Caco-2 (cell line): ENCODE measurements around the gene CRYBG1. TPM values are rescaled to one million over a fixed set of nuclear protein-coding genes. Genes with fewer than 3 reads are reported as not detected.

Experiments
- BruUV-seq: library from RNA; stranded (reverse); fragments of 400-500 nt; replicated peaks from 2 replicates; lab custom pipeline; 2021; lab: Mats Ljungman, UMichigan
- CTCF ChIA-PET: fragments of 300-600 bp; sonication (Branson Sonifier 250); formaldehyde crosslinking; loops from one replicate; lab custom pipeline; 2022; ENCODE audit warnings: antibody characterized with exemption; lab: Charles Lee
- POLR2A ChIA-PET: fragments of 300-600 bp; sonication (Branson Sonifier 250); formaldehyde crosslinking; loops from one replicate; lab custom pipeline; 2022; ENCODE audit warnings: antibody characterized with exemption; lab: Charles Lee
- DNase-seq, 2 experiments: peaks; one replicate each; pipeline versions ENCODE4 v3.0.0 to v3.0.0-alpha.2; 2020 to 2022
- H3K27me3 ChIP-seq: replicated peaks from 2 replicates; pipeline ENCODE4 v1.6.0; 2011; ENCODE audit warnings: low read length; ENCODE audit not compliant: control insufficient read depth, insufficient read depth
- H3K36me3 ChIP-seq: 2 replicates; pipeline ENCODE4 v1.5.1; 2011; ENCODE audit warnings: low read length; ENCODE audit not compliant: control insufficient read depth, insufficient read depth
- H3K4me1 ChIP-seq: fragments of 250-450 bp; sonication (Bioruptor Pico); 2 replicates; pipeline ENCODE4 v1.5.1; 2020; ENCODE audit warnings: mild to moderate bottlenecking
- H3K4me3 ChIP-seq: 2 replicates; pipeline ENCODE4 v1.5.1; 2011; ENCODE audit warnings: low read depth, mild to moderate bottlenecking, control low read depth, low read length
- H3K9me3 ChIP-seq: fragments of 250-450 bp; sonication (Bioruptor Pico); 2 replicates; pipeline ENCODE4 v1.5.1; 2020; ENCODE audit warnings: mild to moderate bottlenecking, moderate library complexity
- H3K27ac Mint-ChIP-seq: one replicate; pipeline ENCODE4 v1.8.0; 2022; ENCODE audit warnings: mixed read lengths; ENCODE audit not compliant: unreplicated experiment
- H3K27me3 Mint-ChIP-seq: one replicate; pipeline ENCODE4 v1.8.0; 2022; ENCODE audit warnings: mixed read lengths; ENCODE audit not compliant: insufficient read depth, unreplicated experiment
- H3K36me3 Mint-ChIP-seq: one replicate; pipeline ENCODE4 v1.8.0; 2022; ENCODE audit warnings: mild to moderate bottlenecking, mixed read lengths; ENCODE audit not compliant: insufficient read depth, unreplicated experiment
- H3K4me1 Mint-ChIP-seq: one replicate; pipeline ENCODE4 v1.8.0; 2022; ENCODE audit warnings: low read depth, mixed read lengths; ENCODE audit not compliant: unreplicated experiment
- H3K4me3 Mint-ChIP-seq: one replicate; pipeline ENCODE4 v1.8.0; 2022; ENCODE audit warnings: mild to moderate bottlenecking, moderate library complexity, mixed read lengths; ENCODE audit not compliant: unreplicated experiment
- H3K9me3 Mint-ChIP-seq: one replicate; pipeline ENCODE4 v1.8.0; 2022; ENCODE audit warnings: mixed read lengths; ENCODE audit not compliant: unreplicated experiment
- CTCF ChIP-seq, 2 experiments: fragments of 200-600 bp in 1 of 2; IDR thresholded peaks; 1 replicate in 1 of 2; 2 replicates in 1 of 2; pipeline versions ENCODE4 v1.5.1 to v1.8.0; 2011 to 2022; ENCODE audit warnings: antibody characterized with exemption in 1 of 2, control low read depth in 1 of 2, inconsistent platforms in 1 of 2, low read depth in 1 of 2, low read length in 1 of 2, mild to moderate bottlenecking in 1 of 2, moderate library complexity in 1 of 2; ENCODE audit not compliant: insufficient read depth in 1 of 2, severe bottlenecking in 1 of 2, unreplicated experiment in 1 of 2
- intact Hi-C: fragments of 100-400 bp; cut with micrococcal nuclease; formaldehyde crosslinking; loops from one replicate; pipeline ENCODE4 v1.10.0; 2022; ENCODE audit not compliant: unreplicated experiment
- total RNA-seq: library from RNA; stranded (reverse); gene quantifications from 2 replicates; pipeline ENCODE4 v1.2.3, GENCODE V29; 2022

The CRYBG1 gene
- total RNA-seq, 1 experiment from 2014 or later, result 13.2 TPM

DNA sequence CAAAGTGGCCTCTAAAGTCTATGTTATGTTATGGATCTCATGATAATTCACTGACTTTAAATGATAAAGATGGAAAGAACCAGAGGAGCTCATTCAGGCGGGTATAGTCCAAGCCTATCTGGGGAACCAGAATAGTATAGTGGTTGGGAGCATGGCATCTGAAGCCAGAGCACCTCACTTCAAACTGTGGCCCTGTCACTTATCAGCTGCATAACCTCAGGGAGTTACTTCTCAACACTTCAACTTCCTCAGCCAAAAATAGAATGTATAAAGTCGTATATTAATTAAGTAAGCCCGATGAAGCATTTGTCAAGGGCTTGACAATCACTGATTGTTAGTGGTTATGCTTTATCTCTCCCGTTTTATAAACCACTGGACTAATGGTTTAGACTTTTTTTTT, 156.1 kb downstream of the CRYBG1 start:
- DNase-seq, result no peak
- BruUV-seq, result no TSS peak
- H3K9me3 Mint-ChIP-seq, result no peaks in the 10 kb centered on the region
- ChIA-PET CTCF (no interaction called here), POLR2A (no interaction called here)
- H3K27me3 Mint-ChIP-seq, result no peaks in the 10 kb centered on the region
- no peak overlapping the region for H3K4me3 Mint-ChIP-seq
- H3K27ac Mint-ChIP-seq, result no peak overlapping the region
- Histone ChIP-seq H3K9me3 (no peaks in the 10 kb centered on the region), H3K27me3 (no peaks in the 10 kb centered on the region; the same call in 1 of the 2 replicates), H3K4me3 (no peak overlapping the region), H3K36me3 (no peaks in the 10 kb centered on the region; the same call in 1 of the 2 replicates), H3K4me1 (no peaks in the 10 kb centered on the region)
- no peak for TF ChIP-seq CTCF (IDR thresholded peaks at IDR 0.05; ENCODE audit: insufficient read depth in 1 of 2, low read depth in 1 of 2, low read length in 1 of 2, severe bottlenecking in 1 of 2, unreplicated experiment in 1 of 2)
- intact Hi-C loops, result no loop called here
- H3K4me1 Mint-ChIP-seq, result no peaks in the 10 kb centered on the region
- H3K36me3 Mint-ChIP-seq, result no peaks in the 10 kb centered on the region

- H3K4me3 Mint-ChIP-seq, result no peak overlapping the region
- no peaks in the 10 kb centered on the region for H3K9me3 ChIP-seq
- H3K36me3 Mint-ChIP-seq, result no peaks in the 10 kb centered on the region
- no peak for DNase-seq
- intact Hi-C loops, result no loop called here
- no peaks in the 10 kb centered on the region for H3K4me1 ChIP-seq
- H3K36me3 ChIP-seq, result no peaks in the 10 kb centered on the region; the same call in 1 of the 2 replicates
- H3K27me3 Mint-ChIP-seq, result no peaks in the 10 kb centered on the region
- no TSS peak for BruUV-seq
- H3K9me3 Mint-ChIP-seq, result no peaks in the 10 kb centered on the region
- no peak overlapping the region for H3K4me3 ChIP-seq
- TF ChIP-seq CTCF (IDR thresholded peaks at IDR 0.05; ENCODE audit: insufficient read depth in 1 of 2, low read depth in 1 of 2, low read length in 1 of 2, severe bottlenecking in 1 of 2, unreplicated experiment in 1 of 2), result no peak
- ChIA-PET CTCF (no interaction called here), POLR2A (no interaction called here)
- H3K27me3 ChIP-seq, result no peaks in the 10 kb centered on the region
- no peak overlapping the region for H3K27ac Mint-ChIP-seq
- no peaks in the 10 kb centered on the region for H3K4me1 Mint-ChIP-seq
These were observed 157.2 kb downstream of the CRYBG1 start for GRCh38 chr6:106517706-106518105.

DNA sequence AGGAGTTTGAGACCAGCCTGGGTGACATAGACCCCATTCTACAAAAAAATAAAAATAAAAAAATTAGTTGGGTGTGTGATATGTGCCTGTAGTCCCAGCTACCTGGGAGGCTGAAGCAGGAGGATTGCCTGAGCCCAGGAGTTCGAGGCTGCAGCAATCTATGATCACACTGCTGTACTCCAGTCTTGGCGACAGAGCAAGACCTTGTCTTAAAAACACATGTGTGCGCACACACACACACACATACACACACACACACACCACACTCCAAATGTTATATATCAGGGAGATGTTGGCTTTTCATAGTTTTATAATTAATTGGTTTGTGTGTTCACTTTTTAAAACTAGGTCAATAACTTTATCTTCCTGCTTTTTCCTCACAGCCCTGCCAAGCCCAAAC, 158.2 kb downstream of the CRYBG1 start:
- Mint-ChIP-seq H3K4me3 (no peak overlapping the region), H3K9me3 (no peaks in the 10 kb centered on the region), H3K36me3 (no peaks in the 10 kb centered on the region), H3K4me1 (no peaks in the 10 kb centered on the region), H3K27me3 (no peaks in the 10 kb centered on the region), H3K27ac (no peak overlapping the region)
- no peaks in the 10 kb centered on the region for H3K27me3 ChIP-seq
- ChIA-PET CTCF (no interaction called here), POLR2A (no interaction called here)
- no TSS peak for BruUV-seq
- H3K4me3 ChIP-seq, result no peak overlapping the region
- no peaks in the 10 kb centered on the region; the same call in 1 of the 2 replicates for H3K36me3 ChIP-seq
- H3K9me3 ChIP-seq, result no peaks in the 10 kb centered on the region
- intact Hi-C loops, result no loop called here
- TF ChIP-seq CTCF (IDR thresholded peaks at IDR 0.05; ENCODE audit: insufficient read depth in 1 of 2, low read depth in 1 of 2, low read length in 1 of 2, severe bottlenecking in 1 of 2, unreplicated experiment in 1 of 2), result no peak
- H3K4me1 ChIP-seq, result no peaks in the 10 kb centered on the region
- DNase-seq, result no peak
